Neuronal stem cell (in vitro differentiated cells): ENCODE results near the gene BAIAP3.

Experiments used
- DNase-seq: peaks from one replicate; pipeline ENCODE4 v3.0.0-alpha.2; 2013; ENCODE audit warnings: low spot score
- H2AFZ ChIP-seq: one replicate; pipeline ENCODE4 v1.6.1; 2013; ENCODE audit warnings: mild to moderate bottlenecking, low read length, inconsistent platforms
- H2AK5ac ChIP-seq: 2 replicates; pipeline ENCODE4 v1.6.1; 2013; ENCODE audit warnings: low read depth, mild to moderate bottlenecking, inconsistent platforms, low read length, moderate library complexity, mixed read lengths
- H2BK120ac ChIP-seq: 2 replicates; pipeline ENCODE4 v1.6.1; 2013; ENCODE audit warnings: low read depth, mild to moderate bottlenecking, inconsistent platforms, low read length, moderate library complexity, mixed read lengths
- H2BK12ac ChIP-seq: one replicate; pipeline ENCODE4 v1.6.1; 2013; ENCODE audit warnings: low read length, inconsistent platforms
- H2BK15ac ChIP-seq: 2 replicates; pipeline ENCODE4 v1.6.1; 2013; ENCODE audit warnings: mild to moderate bottlenecking, low read length, inconsistent platforms, mixed read lengths
- H2BK5ac ChIP-seq: one replicate; pipeline ENCODE4 v1.6.1; 2013; ENCODE audit warnings: inconsistent platforms, mild to moderate bottlenecking, low read length, moderate library complexity
- H3K14ac ChIP-seq: one replicate; pipeline ENCODE4 v1.6.1; 2013; ENCODE audit warnings: low read length, inconsistent platforms
- H3K18ac ChIP-seq: 2 replicates; pipeline ENCODE4 v1.6.1; 2013; ENCODE audit warnings: low read length, inconsistent platforms
- H3K23ac ChIP-seq: 2 replicates; pipeline ENCODE4 v1.6.1; 2013; ENCODE audit warnings: low read depth, mild to moderate bottlenecking, mixed read lengths, low read length, inconsistent platforms; ENCODE audit not compliant: poor library complexity
- H3K27ac ChIP-seq: replicated peaks from 3 replicates; pipeline ENCODE4 v1.5.1; 2013; ENCODE audit warnings: low read length, inconsistent platforms
- H3K27me3 ChIP-seq, 3 experiments: 2 replicates each; pipeline ENCODE4 v1.6.1; 2013; ENCODE audit warnings: low read length in 3 of 3, mild to moderate bottlenecking in 2 of 3, inconsistent platforms in 1 of 3, low read depth in 1 of 3, mixed read lengths in 1 of 3, moderate library complexity in 1 of 3; ENCODE audit not compliant: control insufficient read depth in 3 of 3, insufficient read depth in 3 of 3
- H3K36me3 ChIP-seq, 2 donors: replicated peaks in 1 of 2; 2 replicates each; pipeline ENCODE4 v1.6.1; 2013; ENCODE audit warnings: low read length in 2 of 2; ENCODE audit not compliant: control insufficient read depth in 2 of 2, insufficient read depth in 2 of 2
- H3K4ac ChIP-seq: 2 replicates; pipeline ENCODE4 v1.6.1; 2013; ENCODE audit warnings: inconsistent platforms, mild to moderate bottlenecking, low read length, moderate library complexity
- H3K4me1 ChIP-seq, 2 donors: 1 replicate in 1 of 2; 2 replicates in 1 of 2; pipeline ENCODE4 v1.6.1; 2013; ENCODE audit warnings: low read length in 2 of 2, low read depth in 1 of 2; ENCODE audit not compliant: control insufficient read depth in 2 of 2, insufficient read depth in 1 of 2
- H3K4me2 ChIP-seq: one replicate; pipeline ENCODE4 v1.6.1; 2013; ENCODE audit warnings: mild to moderate bottlenecking, low read length, inconsistent platforms; ENCODE audit not compliant: insufficient read depth, poor library complexity, severe bottlenecking
- H3K4me3 ChIP-seq, 2 donors: 2 replicates each; pipeline ENCODE4 v1.5.1; 2013; ENCODE audit warnings: low read length in 2 of 2, mild to moderate bottlenecking in 2 of 2, inconsistent platforms in 1 of 2, moderate library complexity in 1 of 2
- H3K79me1 ChIP-seq: one replicate; pipeline ENCODE4 v1.6.1; 2013; ENCODE audit warnings: low read depth, mild to moderate bottlenecking, inconsistent platforms, low read length, moderate library complexity
- H3K9ac ChIP-seq: one replicate; pipeline ENCODE4 v1.6.1; 2013; ENCODE audit warnings: mild to moderate bottlenecking, low read depth, low read length, inconsistent platforms; ENCODE audit not compliant: poor library complexity
- H3K9me3 ChIP-seq, 2 donors: replicated peaks in 1 of 2; 2 replicates each; pipeline versions ENCODE3 to v1.6.1; 2013; ENCODE audit warnings: low read length in 2 of 2, mild to moderate bottlenecking in 2 of 2, inconsistent platforms in 1 of 2, low read depth in 1 of 2, mixed read lengths in 1 of 2, moderate library complexity in 1 of 2; ENCODE audit not compliant: control insufficient read depth in 2 of 2, insufficient read depth in 1 of 2
- H4K8ac ChIP-seq: one replicate; pipeline ENCODE4 v1.6.1; 2013; ENCODE audit warnings: low read depth, mild to moderate bottlenecking, inconsistent platforms, low read length, moderate library complexity
- H4K91ac ChIP-seq: one replicate; pipeline ENCODE4 v1.6.1; 2013; ENCODE audit warnings: low read length, low read depth, mild to moderate bottlenecking, inconsistent platforms; ENCODE audit not compliant: poor library complexity
- WGBS, 2 donors: extraction: QIAGEN DNeasy Blood & Tissue Kit; methylation state at CpG; one replicate each; pipeline ENCODE4 v1.1.7; 2013; ENCODE audit warnings: missing lambda C conversion rate in 2 of 2, mixed read lengths in 1 of 2; ENCODE audit not compliant: insufficient read length in 2 of 2, insufficient replicate concordance in 1 of 2; ENCODE audit errors: extremely low coverage in 2 of 2; 5-methylcytosine and 5-hydroxymethylcytosine counted together

BAIAP3 gene

DNA sequence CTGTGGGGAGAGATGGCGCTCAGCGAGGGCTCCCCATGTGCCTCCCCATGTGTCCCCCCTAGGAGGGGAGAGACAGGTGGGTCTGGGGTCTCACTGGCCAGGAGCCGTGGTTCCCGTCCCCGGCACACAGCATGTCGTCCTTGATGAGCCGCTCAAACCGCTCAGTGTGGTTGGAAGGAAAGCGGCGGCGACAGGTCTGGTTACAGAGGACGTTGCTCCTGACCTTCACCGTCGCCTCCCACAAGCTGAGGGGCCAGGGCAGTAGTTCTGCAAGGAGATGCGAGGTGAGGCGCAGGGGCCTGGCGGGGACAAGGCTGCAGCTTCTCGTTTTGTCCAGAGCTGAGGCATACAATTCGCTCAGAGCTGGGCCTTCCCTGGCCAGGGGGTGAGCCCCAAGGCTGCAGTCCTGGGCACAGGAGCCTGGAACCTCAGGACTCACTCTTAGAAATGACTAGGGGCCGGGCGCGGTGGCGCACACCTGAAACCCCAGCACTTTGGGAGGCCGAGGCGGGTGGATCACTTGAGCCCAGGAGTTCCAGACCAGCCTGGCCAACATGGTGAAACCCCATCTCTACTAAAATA, 46.8 kb upstream of the BAIAP3 start:
- no peak overlapping the region for H4K8ac ChIP-seq
- no peak overlapping the region for H2BK5ac ChIP-seq
- H3K4ac ChIP-seq = peak overlapping the region; percentile 2
- no peaks in the 10 kb centered on the region for H3K36me3 ChIP-seq
- no peak overlapping the region for H3K4me3 ChIP-seq
- H3K9ac ChIP-seq = no peak overlapping the region
- peak overlapping the region; percentile 46 for H2BK12ac ChIP-seq
- H3K23ac ChIP-seq = no peak overlapping the region
- peak overlapping the region; percentile 43 for H4K91ac ChIP-seq
- H2AK5ac ChIP-seq = peak overlapping the region; percentile 75
- H3K9me3 ChIP-seq = no peaks in the 10 kb centered on the region
- H3K27me3 ChIP-seq = peaks cover 0 to 83% (median 19%) of the 10 kb centered on the region in 3 experiments
- peaks cover 7 to 10% of the 10 kb centered on the region in 2 donors for H3K4me1 ChIP-seq
- peak overlapping the region; percentile 33 for H2BK15ac ChIP-seq
- no peak overlapping the region for H3K27ac ChIP-seq
- no peak overlapping the region for H2BK120ac ChIP-seq
- H3K79me1 ChIP-seq = no peaks in the 10 kb centered on the region
- H3K4me2 ChIP-seq = no peak overlapping the region
- DNase-seq = no peak
- H3K14ac ChIP-seq = no peak overlapping the region
- peak overlapping the region; percentile 35 for H3K18ac ChIP-seq
- WGBS, 2 donors = no CpG with 5 or more reads among the region's 25 CpGs
- H2AFZ ChIP-seq = no peak overlapping the region

DNA sequence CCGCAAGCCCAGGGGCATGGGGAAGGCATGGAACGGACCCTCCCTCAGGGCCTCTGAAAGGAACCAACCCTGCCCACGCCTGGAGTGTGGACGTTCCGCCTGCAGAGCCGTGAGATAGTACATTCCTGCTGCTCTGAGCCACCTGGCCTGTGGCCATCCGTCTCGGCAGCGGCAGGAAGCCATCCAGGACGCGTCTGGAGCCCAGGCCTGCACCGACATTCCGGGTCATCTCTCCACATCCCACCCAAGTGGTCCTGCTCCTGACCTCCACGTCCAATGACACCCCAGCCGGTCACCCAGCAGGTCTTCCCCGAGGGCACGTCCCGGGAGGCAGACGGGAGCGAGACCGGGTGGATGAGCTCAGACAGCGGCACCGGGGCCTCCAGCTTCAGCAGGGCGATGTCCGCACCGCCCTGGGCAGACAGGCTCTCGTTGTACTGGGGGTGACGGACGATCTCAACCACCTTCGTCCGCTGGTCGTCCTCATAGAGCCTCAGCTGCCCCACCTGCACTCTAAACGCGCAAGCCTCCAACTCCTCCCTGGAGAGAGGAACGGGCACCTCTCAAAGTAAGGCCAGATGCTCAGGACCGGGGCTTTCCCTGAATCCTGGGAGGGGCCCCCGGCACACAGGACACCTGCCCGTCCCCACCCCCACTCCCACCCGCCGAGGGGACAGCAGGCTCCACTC, 45.3 kb upstream of the BAIAP3 start:
- no peaks in the 10 kb centered on the region for H3K9me3 ChIP-seq
- H3K18ac ChIP-seq = no peak overlapping the region
- peak overlapping the region; percentile 94 for H2BK12ac ChIP-seq
- H2BK15ac ChIP-seq = peak overlapping the region; percentile 45
- no peak for DNase-seq
- H2BK120ac ChIP-seq = peak overlapping the region; percentile 61
- no peak overlapping the region for H2BK5ac ChIP-seq
- H3K4ac ChIP-seq = peak overlapping the region; percentile 84
- no peaks in the 10 kb centered on the region for H3K36me3 ChIP-seq
- H3K27ac ChIP-seq = no peak overlapping the region
- no peak overlapping the region for H3K4me2 ChIP-seq
- H3K27me3 ChIP-seq = peaks cover 0 to 81% (median 19%) of the 10 kb centered on the region in 3 experiments
- H4K8ac ChIP-seq = no peak overlapping the region
- H4K91ac ChIP-seq = no peak overlapping the region
- H3K79me1 ChIP-seq = no peaks in the 10 kb centered on the region
- WGBS, 2 donors = no CpG with 5 or more reads among the region's 40 CpGs
- H3K4me1 ChIP-seq = peaks cover 7 to 10% of the 10 kb centered on the region in 2 donors
- H2AFZ ChIP-seq = no peak overlapping the region
- H3K14ac ChIP-seq = peak overlapping the region; percentile 56
- H3K4me3 ChIP-seq = peak overlapping the region in 1 of 2 donors; percentile 17
- peak overlapping the region; percentile 73 for H3K23ac ChIP-seq
- peak overlapping the region; percentile 90 for H2AK5ac ChIP-seq
- peak overlapping the region; percentile 70 for H3K9ac ChIP-seq

DNA sequence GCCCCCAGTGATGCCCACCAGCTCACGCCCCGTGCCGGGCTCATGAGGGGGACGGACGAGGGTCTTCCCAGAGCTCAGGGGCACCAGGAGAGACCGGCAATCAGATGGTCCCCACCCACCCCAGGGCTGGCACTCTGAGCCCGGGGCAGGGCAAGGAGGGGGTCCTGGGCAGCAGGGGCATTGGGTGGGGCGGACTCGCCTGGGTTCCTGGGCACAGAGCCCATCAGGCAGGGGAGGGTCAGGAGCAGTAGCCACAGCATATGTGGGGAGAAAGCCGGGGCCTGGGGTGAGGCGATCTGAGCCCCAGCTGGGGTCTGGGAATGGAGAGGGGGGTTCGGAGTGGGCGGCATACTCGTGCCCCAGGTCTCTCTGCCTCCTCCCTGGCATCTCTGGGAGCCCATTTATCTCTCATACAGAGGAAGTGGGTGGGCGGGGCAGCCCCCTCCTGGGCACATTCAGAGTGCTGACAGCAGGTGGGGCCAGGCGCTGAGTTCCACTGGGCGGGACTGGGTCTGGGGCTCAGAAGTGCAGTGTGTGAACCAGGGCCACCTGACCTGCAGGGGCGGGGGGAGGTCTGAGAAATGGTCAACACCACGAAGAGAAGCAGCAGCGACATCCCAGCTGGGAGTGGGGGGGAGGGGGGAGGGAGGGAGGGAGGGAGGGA, 44.5 kb upstream of the BAIAP3 start:
- Histone ChIP-seq H2BK15ac (peak overlapping the region; percentile 89), H2AK5ac (peak overlapping the region; percentile 90), H3K27ac (no peak overlapping the region), H3K23ac (no peak overlapping the region), H2BK12ac (peak overlapping the region; percentile 41), H3K9me3 (no peaks in the 10 kb centered on the region), H3K9ac (peak overlapping the region; percentile 60), H3K14ac (peak overlapping the region; percentile 89), H2AFZ (no peak overlapping the region), H2BK5ac (no peak overlapping the region), H3K4me1 (peaks cover 7 to 10% of the 10 kb centered on the region in 2 donors), H2BK120ac (peak overlapping the region; percentile 61), H3K36me3 (no peaks in the 10 kb centered on the region), H3K18ac (peak overlapping the region; percentile 76), H4K8ac (no peak overlapping the region), H3K4me2 (no peak overlapping the region), H3K79me1 (no peaks in the 10 kb centered on the region), H3K27me3 (peaks cover 0 to 73% (median 19%) of the 10 kb centered on the region in 3 experiments), H4K91ac (no peak overlapping the region), H3K4me3 (no peak overlapping the region), H3K4ac (peak overlapping the region; percentile 89)
- DNase-seq = no peak
- WGBS, 2 donors = no CpG with 5 or more reads among the region's 20 CpGs

DNA sequence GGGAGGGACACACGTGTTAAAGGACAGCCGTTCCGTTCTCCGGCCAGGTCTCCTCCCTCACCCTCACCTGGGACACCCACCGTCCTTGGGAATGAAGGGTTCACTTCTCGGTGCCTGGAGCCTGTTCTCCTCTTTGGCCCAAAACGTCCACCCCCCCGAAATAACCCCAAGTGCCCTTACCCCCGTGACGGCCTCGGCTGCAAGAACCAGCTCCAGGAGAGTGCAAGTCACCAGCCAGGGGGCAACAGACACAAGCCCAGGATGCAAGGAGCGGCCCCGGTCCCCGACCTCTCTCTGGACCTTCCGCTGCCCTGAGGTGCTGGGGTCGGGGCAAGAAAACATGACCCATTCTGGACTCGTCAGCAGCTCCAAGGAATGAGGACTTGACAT, 44.0 kb upstream of the BAIAP3 start:
- H2BK15ac ChIP-seq = no peak overlapping the region
- WGBS, 2 donors = no CpG with 5 or more reads among the region's 17 CpGs
- DNase-seq = no peak

More for the DNA sequence above, 44.0 kb upstream of the BAIAP3 start:
- H3K4me2 ChIP-seq = peak overlapping the region; percentile 32
- H3K18ac ChIP-seq = no peak overlapping the region
- no peak overlapping the region for H4K91ac ChIP-seq
- no peak overlapping the region for H2BK12ac ChIP-seq
- no peak overlapping the region for H3K23ac ChIP-seq
- H4K8ac ChIP-seq = no peak overlapping the region
- no peak overlapping the region for H3K9ac ChIP-seq
- no peaks in the 10 kb centered on the region for H3K9me3 ChIP-seq
- peaks cover 7 to 13% of the 10 kb centered on the region in 2 donors for H3K4me1 ChIP-seq
- no peak overlapping the region for H2AFZ ChIP-seq
- H3K27ac ChIP-seq = no peak overlapping the region
- H2AK5ac ChIP-seq = no peak overlapping the region
- H3K79me1 ChIP-seq = no peaks in the 10 kb centered on the region
- no peak overlapping the region for H3K14ac ChIP-seq
- H2BK120ac ChIP-seq = no peak overlapping the region
- H3K4ac ChIP-seq = no peak overlapping the region
- H3K36me3 ChIP-seq = no peaks in the 10 kb centered on the region
- H3K27me3 ChIP-seq = peaks cover 0 to 68% (median 19%) of the 10 kb centered on the region in 3 experiments
- no peak overlapping the region for H3K4me3 ChIP-seq
- H2BK5ac ChIP-seq = peak overlapping the region; percentile 4
